Stimulated activated CD8-positive, alpha-beta memory T cell treated with anti-CD3 and anti-CD28 coated beads, Interleukin-15, amount 100 ng/mL, for 24 hours (primary cell): Measurements from ENCODE around the gene SCGB1C2.

ENCODE experiments used
- DNase-seq: peaks from one replicate; pipeline ENCODE4 v3.0.0-alpha.2; 2020; ENCODE audit warnings: low read depth

SCGB1C2 gene

GRCh38 chr17:172401-172800 is 35.0 kb downstream of the SCGB1C2 start:
- no peak for DNase-seq

- DNase-seq = no peak
Measured at GRCh38 chr17:173166-173911, 36.0 kb downstream of the SCGB1C2 start.

- DNase-seq = no peak
Measured at GRCh38 chr17:177155-177554, 39.8 kb downstream of the SCGB1C2 start.

- DNase-seq = no peak
Measured at GRCh38 chr17:177762-178161, 40.4 kb downstream of the SCGB1C2 start.

- no peak for DNase-seq
Measured at GRCh38 chr17:178292-179065, 41.1 kb downstream of the SCGB1C2 start.

GRCh38 chr17:179066-179432 is 41.7 kb downstream of the SCGB1C2 start:
- no peak for DNase-seq

- DNase-seq = no peak
Measured at GRCh38 chr17:179781-180380, 42.5 kb downstream of the SCGB1C2 start.

- DNase-seq = no peak
Measured at GRCh38 chr17:180381-181244, 43.2 kb downstream of the SCGB1C2 start.

- DNase-seq = no peak
Measured at GRCh38 chr17:181245-182049, 44.1 kb downstream of the SCGB1C2 start, which contains the start of gene DOC2B. TSS of gene DOC2B (minus strand) at chr17:181650. CDS start at chr17:181479, 171 bp downstream.

GRCh38 chr17:182050-182751 is 44.8 kb downstream of the SCGB1C2 start:
- no peak for DNase-seq

GRCh38 chr17:183021-183420 is 45.7 kb downstream of the SCGB1C2 start:
- DNase-seq = no peak

- DNase-seq = no peak
Measured at GRCh38 chr17:185445-186138, 48.2 kb downstream of the SCGB1C2 start.

- no peak for DNase-seq
Measured at GRCh38 chr17:187130-187529, 49.8 kb downstream of the SCGB1C2 start.
